Stimulated activated CD8-positive, alpha-beta memory T cell treated with anti-CD3 and anti-CD28 coated beads, Interleukin-7, amount 100 ng/mL, for 24 hours (primary cell): ENCODE data around the gene P4HB.

Experiments
- DNase-seq: peaks from one replicate; pipeline ENCODE4 v3.0.0-alpha.2; 2020; ENCODE audit warnings: low read depth

P4HB gene

GRCh38 chr17:81810892-81811704 lies 49.2 kb downstream of the P4HB start:
- DNase-seq: no peak

DNA sequence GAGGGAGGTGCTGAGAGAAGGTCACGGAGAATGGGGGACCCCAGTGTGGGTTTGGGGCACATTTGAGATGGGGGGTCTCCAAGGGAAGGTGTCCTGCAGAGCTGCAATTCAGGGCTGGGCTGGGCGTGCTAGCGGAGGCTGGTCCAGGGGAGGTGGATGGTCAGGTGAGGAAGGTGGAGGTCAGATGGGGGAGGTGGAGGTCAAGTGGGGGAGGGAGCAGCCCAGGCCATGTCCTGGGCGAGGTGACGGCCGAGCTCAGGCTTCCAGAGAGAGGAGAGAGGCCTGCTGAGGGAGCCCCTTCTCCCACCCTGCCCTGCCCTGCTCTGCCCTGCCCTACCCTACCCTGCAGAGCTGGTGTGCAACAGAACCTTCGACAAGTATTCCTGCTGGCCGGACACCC lies 49.9 kb downstream of the P4HB start:
- DNase-seq: no peak

DNA sequence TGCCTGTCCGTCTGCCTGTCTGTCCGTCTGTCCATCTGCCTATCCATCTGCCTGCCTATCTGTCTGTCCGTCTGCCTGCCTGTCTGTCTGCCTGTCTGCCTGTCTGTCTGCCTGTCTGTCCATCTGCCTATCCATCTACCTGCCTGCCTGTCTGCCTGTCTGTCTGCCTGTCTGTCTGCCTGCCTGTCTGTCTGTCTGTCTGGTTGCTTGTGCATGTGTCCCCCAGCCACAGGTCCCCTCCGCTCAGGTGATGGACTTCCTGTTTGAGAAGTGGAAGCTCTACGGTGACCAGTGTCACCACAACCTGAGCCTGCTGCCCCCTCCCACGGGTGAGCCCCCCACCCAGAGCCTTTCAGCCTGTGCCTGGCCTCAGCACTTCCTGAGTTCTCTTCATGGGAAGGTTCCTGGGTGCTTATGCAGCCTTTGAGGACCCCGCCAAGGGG lies 50.8 kb downstream of the P4HB start:
- no peak for DNase-seq

- DNase-seq: no peak
Observed at GRCh38 chr17:81808778-81809555, 51.4 kb downstream of the P4HB start.

DNA sequence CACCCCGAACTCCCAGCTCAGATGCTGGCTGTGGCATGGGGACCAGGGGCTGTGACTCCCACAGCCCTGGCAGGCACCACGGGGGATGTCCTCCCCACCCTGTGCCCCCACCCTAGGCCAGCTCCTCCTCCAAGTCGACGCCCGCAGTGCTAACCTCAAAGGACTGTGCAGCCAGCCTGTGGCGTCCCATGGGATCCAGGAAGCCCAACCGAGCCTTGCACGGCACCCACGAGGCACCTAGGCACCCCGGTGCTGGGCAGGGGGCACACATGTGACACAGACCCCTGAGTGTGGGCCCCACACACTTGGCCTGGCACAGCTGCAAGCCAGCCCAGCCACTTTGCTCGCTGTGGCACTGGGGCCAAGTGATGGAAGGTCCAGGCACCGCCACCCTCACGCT lies 52.5 kb downstream of the P4HB start:
- DNase-seq: no peak

DNA sequence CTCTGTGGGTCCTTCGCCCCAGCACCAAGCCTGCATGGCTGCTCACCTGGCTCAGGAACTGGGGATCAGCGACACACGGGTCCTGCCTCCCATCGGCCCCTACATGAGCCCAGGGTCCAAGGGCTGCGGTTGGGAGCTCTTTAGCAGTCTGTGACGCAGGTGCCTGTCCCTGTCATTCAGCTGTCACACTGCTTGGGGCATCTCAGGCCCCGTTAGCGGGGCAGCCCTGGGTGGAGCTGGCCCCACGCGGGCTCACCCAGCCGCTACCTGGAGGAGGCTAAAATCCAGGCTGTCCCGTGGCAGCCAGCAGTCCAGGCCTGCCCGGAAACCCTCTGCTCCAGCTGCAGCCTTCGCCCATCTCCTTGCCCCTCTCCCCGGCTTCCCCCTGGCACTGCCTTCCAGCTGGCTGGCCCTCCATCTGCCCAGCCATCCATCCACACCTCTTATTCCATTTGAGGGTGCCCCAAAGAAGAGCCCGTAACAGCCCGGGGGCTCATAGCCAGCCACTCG lies 53.1 kb downstream of the P4HB start:
- no peak for DNase-seq

DNA sequence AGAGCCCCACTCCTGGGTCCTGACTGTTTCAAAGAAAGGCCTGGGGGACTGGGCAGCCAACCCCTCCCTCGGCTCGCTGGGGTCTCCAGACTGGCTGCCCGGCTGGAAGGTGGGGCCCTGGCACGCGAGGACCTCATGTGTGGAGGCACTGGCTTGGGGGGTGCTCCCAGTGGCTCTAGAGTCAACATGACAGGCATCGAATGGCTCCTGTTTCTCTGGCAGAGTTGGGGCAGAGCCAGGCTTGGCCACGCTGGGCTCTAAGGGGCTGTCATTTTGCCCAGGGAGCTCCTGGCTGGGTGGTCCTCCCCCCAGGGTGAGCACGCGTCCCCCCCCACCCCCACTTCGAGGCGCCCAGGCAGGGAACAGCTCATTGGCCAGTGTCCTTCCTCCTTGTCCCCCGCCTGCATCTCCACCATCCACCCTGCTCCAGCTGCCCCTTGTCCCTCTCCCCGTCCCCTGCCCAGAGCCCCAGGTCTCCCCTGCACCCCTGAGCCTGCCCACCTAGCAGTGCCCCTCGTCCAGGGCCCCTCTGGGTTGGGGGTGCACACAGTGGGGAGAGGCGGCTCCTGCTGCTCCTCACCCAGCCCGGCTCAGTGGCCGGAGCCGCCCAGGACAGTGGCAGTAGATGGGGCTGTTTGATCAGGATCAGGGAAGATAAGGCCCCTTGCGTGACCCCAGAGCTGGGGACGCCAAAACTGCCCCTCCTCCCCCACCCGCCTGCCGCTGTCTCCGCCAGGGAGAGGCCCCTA lies 53.7 kb downstream of the P4HB start:
- no peak for DNase-seq

DNA sequence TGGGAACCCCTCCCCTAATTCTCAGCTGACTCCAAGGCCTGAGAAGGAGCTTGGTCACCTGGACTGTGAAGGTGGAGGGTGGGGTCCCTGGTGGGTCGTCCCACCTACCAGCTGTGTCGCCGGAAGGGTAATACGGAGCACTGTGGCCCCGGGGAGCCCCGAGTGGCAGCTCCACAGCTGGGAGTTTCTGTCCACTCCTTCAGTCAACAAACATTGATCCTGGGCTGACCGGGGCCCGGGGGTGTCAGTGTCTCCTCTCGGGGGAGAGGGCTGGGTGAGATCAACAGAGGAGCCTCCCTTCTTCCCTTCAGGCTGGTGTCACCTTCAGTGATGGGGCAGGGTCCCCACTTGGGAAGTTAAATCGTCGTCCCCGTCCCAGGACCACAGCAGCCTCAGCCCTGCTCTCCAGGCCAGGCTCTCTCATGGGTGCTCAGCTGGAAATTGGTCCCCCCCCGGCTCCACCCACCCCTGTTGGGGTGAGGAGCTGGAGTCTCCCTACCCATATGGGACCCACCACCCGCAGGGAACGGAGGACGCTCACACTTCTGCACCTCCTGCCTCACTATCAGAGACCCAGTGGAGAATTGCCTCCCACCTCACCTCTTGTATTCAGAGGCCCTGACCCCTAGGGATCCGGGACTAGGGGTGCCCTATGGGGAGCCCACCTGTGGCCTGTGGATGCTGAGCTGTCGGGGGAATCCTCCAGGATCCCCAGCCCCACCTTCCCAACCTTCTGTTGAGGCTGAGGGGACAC lies 54.5 kb downstream of the P4HB start:
- no peak for DNase-seq

DNA sequence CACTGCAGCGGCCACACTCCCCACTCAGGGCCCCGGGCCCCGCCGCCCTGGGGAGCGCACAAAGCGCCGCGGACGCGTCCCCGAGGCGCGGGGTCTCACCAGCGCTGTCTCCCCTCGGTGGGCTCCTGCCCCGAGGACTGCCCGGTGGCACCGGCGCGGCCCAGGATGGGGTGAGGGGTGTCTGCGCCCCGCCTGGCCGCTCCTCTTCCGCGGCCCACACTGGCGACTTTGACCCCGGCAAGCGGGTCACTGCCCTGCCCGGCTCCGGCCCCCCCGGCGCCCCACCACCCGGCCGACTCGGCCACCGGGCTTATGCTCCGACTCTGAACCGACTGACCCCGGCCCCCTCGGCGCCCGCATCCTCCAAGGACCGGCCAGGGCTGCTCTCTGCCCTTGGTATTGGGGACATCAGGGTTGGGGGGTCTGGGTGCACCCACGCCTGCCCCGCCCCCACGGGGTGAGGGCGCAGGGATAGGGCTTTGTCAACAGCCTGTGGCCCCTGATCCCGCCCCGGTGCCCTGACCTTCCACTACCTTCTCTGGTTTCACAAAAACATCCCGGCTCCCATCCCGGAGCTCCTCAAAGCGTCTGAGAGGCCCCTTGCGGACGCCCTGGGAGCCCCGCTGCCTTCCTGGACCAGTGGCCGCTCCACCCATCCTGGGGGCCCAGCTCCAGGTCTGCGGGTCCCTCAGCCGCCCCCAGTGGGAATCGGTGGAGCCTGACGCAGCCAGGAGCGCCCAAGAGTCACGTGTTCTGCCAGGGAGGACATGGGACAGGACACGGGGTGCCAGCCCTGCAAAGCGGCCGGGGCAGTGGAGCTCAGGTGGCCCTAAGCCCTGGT lies 55.6 kb downstream of the P4HB start:
- DNase-seq: no peak

GRCh38 chr17:81803728-81804558 lies 56.4 kb downstream of the P4HB start, which contains the start of gene GCGR:
TSS of gene GCGR (plus strand) at chr17:81804150. CDS start at chr17:81809019, 4,869 bp downstream.
- no peak for DNase-seq

GRCh38 chr17:81802856-81803643 lies 57.3 kb downstream of the P4HB start:
- DNase-seq: no peak

- DNase-seq: no peak
Observed at GRCh38 chr17:81802048-81802758, 58.1 kb downstream of the P4HB start.

DNA sequence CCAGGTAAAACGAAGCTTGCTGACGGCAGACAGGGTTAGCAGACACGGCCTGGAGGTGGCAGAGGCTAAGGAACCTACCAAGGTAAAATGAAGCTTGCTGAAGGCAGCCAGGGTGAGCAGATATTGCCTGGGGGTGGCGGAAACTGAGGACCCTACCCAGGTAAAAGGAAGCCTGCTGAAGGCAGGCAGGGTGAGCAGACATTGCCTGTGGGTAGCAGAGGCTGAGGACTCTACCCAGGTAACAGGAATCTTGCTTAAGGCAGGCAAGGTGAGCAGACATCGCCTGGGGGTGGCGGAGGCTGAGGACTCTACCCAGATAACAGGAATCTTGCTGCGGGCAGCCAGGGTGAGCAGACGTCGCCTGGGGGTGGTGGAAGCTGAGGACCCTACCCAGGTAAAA lies 59.0 kb downstream of the P4HB start:
- no peak for DNase-seq

GRCh38 chr17:81794509-81794908 lies 65.8 kb downstream of the P4HB start:
- no peak for DNase-seq

DNA sequence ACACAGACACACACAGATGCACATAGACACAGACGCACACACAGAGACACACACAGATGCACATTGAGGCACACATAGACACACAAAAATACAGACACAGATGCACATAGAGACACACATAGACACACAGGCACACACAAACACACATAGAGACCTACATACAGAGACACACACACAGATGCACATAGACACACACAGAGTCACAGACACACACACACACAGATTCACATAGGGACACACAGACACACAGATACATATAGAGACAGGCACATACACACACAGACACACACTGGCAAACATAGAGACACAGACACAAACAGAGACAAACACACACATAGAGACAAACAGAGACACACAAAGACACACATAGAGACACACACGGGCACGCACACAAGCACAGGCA lies 66.3 kb downstream of the P4HB start:
- no peak for DNase-seq
